T follicular helper cell (primary cell): ENCODE measurements around the gene ZNF814.
"Not testable (repeated sequence)": the region's sequence is repeated elsewhere in the genome, so short reads cannot be mapped to it uniquely, and the experiment has no call there.

ENCODE experiments used
- DNase-seq: peaks from one replicate; pipeline ENCODE4 v3.0.0-alpha.2; 2020; ENCODE audit warnings: low read depth

The ZNF814 gene

DNA sequence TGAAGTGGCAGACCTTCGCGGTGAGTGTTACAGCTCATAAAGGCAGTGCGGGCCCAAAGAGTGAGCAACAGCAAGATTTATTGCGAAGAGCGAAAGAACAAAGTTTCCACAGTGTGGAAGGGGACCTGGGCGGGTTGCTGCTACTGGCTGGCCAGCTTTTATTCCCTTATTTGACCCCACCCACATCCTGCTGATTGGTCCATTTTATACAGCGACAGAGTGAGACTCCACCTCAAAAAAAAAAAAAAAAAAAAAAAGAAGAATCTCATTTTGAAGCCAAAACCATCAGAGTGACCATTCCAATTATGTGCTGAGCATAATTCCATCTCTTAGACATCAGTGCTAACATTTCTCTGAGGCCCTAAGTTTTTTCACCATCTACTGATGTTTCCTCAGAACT lies 72.2 kb downstream of the ZNF814 start:
- no peak for DNase-seq

DNA sequence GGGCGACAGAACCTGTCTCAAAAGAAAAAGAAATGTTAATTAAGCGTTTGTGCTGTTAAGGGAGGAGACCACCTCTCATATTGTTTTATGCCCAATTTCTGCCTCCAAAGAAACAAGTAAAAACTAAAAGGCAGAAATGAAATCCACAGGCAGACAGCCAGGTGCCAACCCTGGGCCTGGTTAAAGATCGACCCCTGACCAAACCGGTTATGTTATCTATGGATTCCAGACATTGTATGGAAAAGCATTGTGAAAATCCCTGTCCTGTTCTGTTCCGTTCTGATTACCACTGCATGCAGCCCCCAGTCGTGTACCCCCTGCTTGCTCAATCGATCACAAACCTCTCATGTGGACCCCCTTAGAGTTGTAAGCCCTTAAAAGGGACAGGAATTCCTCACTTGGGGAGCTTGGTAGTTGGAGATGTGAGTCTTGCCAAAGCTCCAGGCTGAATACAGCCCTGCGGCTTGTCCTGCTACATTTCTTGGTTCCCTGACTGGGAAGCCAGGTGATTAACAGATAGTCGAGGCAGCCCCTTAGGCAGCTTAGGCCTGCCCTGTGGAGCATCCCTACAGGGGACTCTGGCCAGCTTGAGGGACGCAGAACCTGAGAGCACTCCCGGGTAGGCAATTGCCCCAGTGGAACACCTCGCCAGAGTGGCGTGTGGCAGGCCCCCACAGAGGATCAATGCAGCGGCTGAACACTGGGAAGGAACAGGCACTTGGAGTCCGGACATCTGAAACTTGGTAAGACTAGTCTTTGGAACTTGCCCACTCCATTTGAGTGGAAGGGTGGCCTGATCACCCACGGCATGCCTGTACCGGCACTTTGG lies 73.4 kb downstream of the ZNF814 start:
- DNase-seq = no peak

DNA sequence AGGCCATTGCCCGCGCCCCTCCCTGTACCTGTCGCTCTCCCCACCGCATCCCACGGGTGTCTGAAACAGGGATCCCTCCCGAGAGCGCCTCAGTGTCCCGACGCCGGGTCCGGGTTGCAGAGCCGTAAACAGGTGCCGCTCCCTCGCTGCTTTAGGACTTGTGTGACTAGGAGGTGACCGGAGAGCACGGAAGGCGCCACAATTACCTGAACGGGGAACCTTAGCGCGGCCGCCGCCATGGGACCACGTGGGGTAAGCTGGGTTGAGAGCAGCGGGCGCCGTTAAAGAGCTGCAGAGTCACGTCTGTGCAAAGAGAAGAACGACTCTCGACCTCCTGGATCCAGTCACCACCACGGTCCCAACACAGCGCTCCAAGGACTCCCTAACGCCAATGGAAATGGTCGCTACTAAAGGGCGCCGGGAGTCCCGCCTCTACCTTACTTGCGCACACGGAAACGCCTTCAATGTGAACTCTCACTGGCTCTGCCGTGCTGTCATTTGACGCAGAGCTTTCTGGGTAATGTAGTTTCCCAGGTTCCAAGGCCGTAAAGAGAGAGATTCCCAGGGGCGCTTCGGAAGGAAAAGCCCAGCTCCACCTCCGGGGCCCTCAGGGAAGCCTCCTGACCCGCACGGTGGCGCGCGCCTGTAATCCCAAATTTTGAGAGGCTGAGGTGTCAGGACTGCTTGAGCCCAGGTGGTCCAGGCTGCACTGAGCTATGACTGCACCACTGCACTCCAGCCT lies 74.2 kb downstream of the ZNF814 start, which contains the start of gene ZNF552:
ZNF552 (minus strand) TSS at position 409 of the 742 bp plus-strand sequence; CDS start at position 239, 170 bp downstream.
- DNase-seq = peak; percentile 69

DNA sequence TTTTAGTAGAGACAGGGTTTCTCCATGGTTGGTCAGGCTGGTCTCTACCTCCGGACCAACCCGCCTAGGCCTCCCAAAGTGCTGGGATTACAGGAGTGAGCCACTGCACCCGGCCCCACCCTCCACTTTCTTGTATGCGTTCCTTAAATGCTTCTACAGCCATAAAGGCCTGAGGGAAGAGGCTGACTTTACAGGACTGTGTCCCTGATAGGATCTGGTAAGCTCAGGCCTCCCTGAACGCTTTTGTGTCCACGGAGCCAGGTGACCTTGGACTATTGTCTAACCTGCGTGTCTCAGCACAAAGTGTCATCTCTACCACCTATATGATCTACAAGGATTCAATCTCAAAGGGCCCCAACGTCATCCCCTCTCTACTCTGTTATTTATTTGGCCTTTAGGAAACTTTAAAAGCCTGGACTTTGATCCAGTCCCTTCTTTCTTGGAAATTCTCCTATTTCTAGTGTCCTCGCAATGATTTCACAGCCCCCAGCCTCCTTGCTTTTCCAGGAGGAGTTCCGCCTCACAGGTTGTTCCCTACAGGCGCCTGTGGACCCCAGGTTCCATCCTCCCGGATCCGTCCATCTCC lies 74.8 kb downstream of the ZNF814 start:
- no peak for DNase-seq

DNA sequence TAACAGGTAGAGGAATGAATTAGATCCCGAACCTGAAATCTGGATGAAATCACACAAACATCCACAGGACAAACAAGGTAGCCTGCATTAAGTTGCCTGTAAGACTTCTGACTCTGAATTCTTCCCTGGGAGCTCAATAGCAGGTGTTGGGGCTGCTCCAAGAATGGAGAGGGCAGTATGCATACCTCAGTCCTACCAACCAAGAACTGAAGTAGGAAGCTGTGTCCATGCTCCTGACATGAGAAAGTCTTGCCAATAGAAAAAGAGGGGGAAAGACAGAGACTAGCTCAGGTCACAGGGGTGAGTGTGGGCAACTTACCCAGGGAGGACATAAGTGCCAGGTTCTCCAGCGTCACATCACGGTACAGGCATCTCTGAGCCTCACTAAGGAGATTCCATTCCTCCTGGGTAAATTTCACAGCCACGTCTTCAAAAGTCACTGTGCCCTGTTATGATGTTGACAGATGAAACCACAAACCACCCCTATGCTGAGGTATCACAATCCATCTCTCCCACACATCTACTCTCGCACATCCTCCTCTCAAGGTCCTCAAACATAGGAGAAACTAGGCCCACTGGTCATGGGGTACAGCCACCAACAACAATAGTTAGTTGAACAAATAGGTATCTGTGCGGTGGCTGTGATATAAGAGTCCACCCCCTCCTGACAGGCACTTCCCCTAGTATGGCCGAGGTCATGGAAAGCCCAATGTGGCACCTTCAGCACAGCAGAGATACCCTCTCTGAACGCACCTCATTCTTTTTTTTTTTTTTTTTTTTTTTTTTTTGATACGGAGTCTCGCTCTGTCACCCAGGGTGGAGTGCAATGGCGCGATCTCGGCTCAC lies 75.6 kb downstream of the ZNF814 start:
- not testable (repeated sequence) for DNase-seq

DNA sequence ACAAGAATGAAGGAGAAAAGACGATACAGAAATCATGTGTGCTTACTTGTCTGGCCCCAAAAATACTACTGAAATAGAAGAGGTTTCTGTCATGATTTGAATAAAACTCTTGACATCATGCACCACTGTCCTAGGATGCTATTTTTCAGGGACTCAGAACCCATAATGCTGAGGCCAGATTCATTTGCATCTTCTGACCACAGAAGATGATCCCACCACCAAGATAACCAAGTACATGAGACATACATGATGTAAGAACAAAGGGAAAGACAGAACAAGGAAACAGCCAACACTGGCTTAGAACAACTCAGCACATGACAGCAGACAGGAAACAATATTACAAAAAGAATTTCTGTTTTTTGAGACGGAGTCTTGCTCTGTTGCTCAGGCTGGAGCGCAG lies 76.6 kb downstream of the ZNF814 start:
- DNase-seq = no peak

DNA sequence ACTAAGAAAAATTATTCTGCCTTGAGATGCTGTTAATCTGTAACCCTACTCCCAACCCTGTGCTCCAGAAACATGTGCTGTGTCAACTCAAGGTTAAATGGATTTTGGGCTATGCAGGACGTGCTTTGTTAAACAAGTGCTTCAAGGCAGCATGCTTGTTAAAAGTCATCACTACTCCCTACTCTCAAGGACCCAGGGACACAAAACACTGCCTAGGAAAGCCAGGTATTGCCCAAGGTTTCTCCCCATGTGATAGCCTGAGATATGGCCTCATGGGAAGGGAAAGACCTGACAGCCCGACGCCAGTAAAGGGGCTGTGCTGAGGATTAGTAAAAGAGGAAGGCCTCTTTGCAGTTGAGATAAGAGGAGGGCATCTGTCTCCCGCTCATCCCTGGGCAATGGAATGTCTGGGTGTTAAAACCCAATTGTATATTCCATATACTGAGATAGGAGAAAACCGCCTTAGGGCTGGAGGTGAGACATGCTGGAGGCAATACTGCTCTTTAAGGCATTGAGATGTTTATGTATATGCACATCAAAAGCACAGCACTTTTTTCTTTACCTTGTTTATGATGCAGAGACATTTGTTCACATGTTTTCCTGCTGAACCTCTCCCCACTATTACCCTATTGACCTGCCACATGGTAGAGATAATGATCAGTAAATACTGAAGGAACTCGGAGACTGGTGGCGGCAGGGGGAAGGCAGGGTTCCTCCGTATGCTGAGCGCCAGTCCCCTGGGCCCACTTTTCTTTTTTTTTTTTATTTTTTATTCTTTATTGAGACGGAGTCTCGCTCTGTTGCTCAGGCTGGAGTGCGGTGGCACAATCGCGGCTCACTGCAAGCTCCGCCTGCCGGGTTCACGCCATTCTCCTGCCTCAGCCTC lies 78.2 kb downstream of the ZNF814 start:
- not testable (repeated sequence) for DNase-seq

DNA sequence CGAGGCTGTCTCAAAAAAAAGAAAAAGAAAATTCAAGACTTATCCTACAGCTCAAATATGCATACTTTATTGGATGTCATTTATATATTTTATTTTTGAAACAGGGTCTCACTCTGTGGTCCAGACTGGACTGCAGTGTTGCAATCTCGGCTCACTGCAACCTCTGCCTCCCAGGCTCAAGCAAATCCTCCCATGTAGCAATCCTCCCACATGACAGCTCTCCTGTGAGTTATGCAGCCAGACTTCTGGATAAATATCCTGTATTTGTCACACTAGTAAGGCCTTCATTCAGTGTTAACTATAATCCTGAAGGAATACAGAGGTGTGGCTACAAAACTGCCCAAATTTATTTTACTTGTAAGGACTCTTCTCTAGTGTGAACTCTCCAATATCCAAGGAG lies 81.3 kb downstream of the ZNF814 start:
- no peak for DNase-seq

DNA sequence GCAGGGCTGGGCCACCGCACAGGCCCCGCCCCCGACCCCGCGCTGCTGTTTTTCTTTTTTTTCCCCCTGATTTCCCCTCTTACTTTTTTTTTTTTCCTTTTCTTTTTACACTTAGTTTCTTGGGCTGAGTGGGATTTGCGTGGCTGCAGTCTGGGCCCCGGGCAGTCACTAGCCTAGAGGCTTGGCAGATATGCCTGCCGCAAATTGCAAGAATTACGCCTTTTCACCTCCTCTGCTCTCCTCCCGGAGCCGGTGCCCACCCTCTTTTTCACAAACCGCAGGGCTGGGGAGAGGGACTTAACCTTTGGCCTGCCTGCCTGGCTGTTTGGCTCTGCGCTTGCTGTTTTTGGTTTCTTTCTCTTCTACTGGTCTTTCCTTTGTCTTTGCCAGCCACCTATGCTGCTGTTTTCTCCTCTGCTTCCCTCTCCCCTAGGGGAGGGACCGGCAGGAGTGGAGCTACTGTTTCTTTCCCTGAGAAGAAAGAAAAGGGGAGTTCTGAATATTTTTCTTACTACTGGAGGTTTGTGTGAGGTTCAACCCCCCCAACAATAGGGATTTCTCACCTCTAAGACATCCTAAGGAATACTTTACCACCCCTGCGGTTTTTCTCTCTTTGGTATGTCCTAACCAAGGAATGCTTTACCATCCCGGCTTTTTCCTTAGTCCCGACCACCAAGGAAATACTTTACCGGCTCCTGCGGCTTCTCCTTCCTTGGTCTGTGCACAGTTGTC lies 85.1 kb downstream of the ZNF814 start:
- DNase-seq = no peak

DNA sequence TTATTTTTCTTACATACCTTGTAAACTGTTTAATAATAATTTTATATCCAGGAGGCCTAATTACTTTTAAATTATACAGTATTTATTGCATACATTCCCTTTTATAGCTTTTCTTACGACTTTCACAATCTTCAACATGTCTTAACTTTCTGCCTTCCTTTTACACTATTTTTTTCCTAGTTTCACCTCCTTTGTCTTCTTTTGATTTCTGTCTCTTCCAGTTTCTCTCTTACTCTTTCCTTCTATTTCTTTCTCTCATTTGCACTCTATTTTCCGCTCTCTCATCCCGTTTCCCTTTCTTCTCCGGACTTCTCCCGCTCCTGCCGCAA lies 85.6 kb downstream of the ZNF814 start:
- no peak for DNase-seq

DNA sequence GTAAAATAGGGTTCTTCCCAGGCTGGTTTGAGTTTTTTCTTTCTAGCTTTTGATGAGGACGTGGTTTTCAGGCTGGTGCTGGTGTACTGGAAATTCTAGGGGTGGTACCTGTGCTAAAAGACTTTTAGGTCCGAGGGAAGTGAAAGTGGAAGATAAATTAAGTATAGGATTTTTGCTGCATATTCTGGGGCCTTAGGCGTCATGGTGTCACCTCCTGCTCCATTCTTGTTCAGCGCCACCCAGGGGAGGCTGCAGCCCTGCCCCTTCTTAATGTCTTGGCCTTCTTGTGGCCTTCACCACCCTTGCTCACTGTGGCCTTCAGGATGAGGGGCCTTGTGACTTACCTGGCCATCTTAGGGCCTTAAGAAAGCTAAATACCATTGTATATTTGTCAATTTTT lies 86.6 kb downstream of the ZNF814 start:
- DNase-seq = no peak

DNA sequence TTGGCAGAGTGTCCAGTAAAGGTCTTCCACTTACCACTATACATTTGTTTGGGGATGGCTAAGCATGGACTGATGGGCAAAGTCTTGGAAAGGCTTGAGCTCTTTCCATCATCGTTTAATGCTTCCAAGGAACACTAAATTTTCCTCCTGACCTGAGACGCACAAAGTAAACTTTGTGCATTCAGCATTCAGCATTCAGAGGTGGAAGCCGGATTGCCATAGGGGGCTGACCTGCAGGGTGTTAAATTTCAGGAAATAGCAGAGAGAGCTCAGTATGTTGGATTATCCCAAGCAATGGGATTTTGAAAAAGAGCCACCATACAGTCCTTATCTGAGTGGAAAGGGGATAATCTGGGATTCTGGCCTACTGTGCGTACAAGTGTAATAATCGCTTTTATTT lies 88.1 kb downstream of the ZNF814 start:
- DNase-seq = no peak
